NCI-H2081 treated with DMSO at 0.1 percent for 48 hours (cell line): ENCODE measurements around the gene C9orf153.
A peak's percentile ranks its signal among the peaks of the same experiment; 100 is the strongest.
"Not testable (repeated sequence)": the region's sequence is repeated elsewhere in the genome, so short reads cannot be mapped to it uniquely, and the experiment has no call there.

Experiments
- DNase-seq: peaks from one replicate; lab custom pipeline; 2025; lab: John Stamatoyannopoulos, UW

The C9orf153 gene

GRCh38 chr9:86259557-86259956 is at the start of gene C9orf153:
TSS of gene C9orf153 (minus strand) at chr9:86259657. CDS start at chr9:86229603, 30,054 bp downstream.
- no peak for DNase-seq

DNA sequence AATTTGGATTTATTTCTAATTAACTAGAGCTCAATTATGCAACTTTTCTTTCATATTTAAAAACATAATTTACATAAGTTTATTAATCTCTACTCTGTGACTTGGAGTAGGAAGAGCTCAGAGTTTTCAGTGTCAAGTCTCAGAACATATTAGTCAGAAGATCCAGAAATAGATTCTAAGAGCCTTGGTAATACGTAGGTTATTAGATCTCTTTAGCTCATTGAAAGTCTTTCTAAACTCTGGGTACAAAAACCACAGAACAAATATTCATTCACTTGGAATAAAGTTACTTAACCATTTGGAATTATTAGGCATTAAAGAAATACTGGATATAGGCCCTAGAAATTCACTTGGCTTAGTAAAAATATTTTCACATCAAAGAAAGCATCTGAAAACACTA is 49.2 kb upstream of the C9orf153 start:
- no peak for DNase-seq

DNA sequence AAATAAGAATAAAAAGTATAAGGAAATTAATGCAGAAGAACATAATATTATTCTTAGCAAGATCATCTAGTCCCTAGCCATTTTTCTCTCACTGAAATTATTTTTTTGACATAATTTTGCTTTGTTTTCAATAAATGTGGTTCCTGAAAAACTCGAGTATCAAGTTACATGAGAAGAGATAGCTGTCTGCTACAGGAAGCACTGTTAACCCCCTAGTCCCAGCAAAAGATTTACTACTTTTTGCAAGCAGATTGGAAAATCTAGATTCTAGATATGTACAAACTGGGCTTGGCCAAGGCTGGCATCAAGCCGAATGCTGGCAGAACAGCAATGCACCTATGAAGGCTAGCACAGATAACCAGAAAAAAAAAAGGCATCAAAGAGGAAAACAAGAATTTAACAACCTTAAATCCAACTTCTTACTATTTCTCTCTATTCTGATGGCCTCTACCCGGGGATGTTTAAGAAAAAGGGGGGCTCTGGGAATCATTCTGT is 44.8 kb upstream of the C9orf153 start:
- no peak for DNase-seq

DNA sequence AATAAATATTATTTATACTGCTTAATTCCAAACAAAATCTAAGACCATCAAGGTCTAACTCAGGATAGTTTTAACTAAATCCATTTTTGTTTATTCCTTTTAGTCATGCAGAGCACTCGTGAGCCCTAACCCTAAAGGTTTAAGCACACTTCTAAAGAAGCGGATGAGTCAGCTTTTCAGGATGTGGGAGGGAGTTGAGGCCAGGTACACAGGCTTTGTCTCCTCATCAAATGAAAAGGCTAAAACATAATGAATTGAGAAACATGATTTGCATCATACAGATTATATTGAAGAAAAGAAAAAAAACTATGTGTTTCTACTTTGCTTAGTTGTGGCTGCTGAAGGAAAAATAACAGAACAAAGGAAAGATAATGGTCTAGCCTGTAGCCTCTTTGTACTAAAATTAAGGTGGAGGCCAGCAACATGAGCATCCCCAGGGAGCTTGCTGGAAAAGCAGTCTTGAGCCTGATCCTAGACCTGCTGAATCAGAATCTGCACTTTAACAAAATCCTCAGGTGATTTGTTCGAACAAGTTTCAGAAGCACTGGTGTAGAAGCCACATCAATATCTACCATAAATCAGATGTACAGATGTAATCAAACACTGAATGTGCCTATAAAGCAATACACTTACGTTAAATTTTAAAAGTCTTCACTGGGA is 44.0 kb upstream of the C9orf153 start:
- DNase-seq: no peak

DNA sequence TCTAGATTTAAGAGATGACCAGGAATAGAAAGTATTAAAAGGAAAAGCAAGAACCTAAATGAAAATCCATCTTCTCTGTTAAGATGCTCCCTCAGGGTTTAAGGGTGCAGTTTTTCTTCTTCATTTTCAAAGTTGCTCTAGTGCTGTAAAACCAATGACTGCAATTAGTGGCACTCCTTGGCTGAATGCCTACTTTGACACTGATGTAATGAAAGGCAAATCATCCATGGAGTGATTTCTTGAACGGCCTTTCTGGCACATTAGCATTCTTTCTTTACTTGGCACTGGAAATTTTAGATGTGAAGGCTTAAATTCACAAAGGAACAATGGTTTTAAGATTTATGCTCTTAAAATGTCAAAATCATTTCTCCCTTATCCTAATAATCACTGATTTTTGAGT is 42.2 kb upstream of the C9orf153 start:
- no peak for DNase-seq

DNA sequence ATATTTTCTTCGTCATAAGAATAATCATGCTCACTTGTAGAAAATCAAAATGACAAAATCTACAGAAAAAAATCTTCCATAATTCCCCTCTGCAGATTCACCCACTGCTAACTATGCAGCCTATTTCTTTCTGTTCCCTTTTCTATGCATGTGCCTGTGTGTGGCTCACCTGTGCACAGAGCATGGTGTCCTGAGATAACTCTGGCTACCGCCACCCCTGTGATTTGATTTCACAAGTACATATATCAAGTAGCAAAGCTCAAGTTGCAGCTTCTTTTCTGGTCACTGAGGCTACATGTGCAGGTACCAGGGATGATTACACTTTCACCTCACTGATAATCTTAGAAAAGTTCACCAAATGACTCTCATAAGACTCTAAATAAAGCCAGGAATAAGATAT is 41.2 kb upstream of the C9orf153 start:
- DNase-seq: no peak

DNA sequence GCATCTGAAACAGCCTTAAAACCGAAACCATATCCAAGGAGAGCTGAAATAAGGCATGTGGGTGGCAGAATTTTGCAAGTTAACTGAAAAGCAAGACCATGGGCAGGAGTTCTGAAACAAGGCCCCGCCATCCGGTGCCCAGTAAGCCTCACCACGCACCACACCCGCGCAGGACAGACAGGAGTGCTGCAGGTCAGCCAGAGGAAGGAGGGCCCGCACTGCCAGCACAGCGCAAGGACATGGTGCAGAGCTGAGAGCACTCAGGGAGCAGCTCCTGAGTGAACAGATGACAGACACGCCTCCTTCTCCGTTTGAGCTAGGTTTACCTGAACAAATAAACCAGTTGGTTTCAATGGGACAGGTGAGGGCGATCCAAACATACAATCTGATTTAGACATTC is 39.4 kb upstream of the C9orf153 start:
- DNase-seq: no peak

- not testable (repeated sequence) for DNase-seq
These were observed 30.9 kb upstream of the C9orf153 start for GRCh38 chr9:86290341-86290740.

GRCh38 chr9:86288499-86289198 is 29.2 kb upstream of the C9orf153 start:
- DNase-seq: no peak

GRCh38 chr9:86287013-86287412 is 27.6 kb upstream of the C9orf153 start:
- DNase-seq: no peak

GRCh38 chr9:86286278-86286677 is 26.8 kb upstream of the C9orf153 start:
- DNase-seq: no peak

- DNase-seq: no peak
These were observed 25.8 kb upstream of the C9orf153 start for GRCh38 chr9:86285261-86285660.

- DNase-seq: no peak
These were observed 23.6 kb upstream of the C9orf153 start for GRCh38 chr9:86282979-86283535.

- DNase-seq: peak; percentile 66
These were observed 22.9 kb upstream of the C9orf153 start, which contains the start of gene ISCA1 for GRCh38 chr9:86282077-86282978. TSS of gene ISCA1 (minus strand) at chr9:86282538. CDS start at chr9:86282458, 80 bp downstream.

DNA sequence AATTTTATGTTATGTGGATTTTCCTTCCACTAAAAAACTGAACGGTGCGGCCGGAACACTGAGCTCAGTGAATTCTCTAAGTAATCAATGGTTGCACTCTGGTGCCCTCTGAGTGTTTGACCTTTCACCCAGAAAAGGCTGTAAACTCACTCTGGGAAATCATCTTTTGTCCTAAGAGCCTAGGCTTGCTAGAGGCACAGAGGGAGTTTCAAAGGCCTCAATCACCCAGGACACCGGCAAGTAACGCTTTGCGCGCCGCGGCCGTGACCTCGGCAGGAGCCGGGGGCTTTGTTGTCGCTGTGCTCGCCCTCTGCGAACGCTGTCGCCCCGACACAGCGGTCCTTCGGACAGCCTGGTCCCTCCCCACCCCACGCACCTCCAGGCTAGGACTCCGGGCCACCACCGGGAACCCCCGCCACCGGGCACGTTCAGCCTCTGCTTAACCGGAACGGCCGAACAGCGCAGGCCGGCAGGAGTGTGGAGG is 22.2 kb upstream of the C9orf153 start:
- DNase-seq: no peak

GRCh38 chr9:86280580-86280979 is 21.1 kb upstream of the C9orf153 start:
- DNase-seq: no peak

- no peak for DNase-seq
These were observed 20.4 kb upstream of the C9orf153 start for GRCh38 chr9:86279839-86280238.

DNA sequence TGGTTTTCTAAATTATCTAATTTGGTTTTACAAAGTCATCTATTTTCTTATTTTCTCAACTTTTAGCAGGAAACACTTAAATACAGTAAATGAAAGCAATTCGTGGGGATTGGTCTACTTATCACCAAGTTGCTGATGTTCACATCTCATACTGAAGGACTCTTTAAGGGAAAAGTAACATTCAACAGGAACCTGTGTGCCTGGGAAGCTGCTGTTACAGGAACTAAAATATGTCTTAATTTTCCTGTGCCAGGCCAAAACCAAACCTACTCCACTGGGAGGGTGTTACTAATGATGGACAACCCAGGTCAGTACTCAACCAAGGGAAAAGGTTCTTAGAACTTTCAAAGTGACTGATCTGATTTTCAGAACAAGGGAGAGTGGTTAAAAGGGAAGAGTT is 17.6 kb upstream of the C9orf153 start:
- no peak for DNase-seq

DNA sequence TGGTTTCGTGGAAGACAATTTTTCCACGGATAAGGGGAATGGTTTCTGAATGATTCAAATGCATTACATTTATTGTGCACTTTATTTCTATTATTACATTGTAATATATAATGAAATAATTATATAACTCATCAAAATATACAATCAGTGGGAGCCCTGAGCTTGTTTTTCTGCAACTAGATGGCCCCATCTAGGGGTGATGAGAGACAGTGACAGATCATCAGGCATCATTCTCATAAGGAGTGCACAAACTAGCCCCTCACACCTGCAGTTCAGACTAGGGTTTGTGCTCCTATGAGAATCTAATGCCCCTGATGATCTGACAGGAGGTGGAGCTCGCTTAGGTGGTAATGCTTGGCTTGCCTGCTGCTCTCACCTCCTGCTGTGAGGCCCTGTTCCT is 16.5 kb upstream of the C9orf153 start:
- no peak for DNase-seq

GRCh38 chr9:86274821-86275643 is 15.6 kb upstream of the C9orf153 start:
- no peak for DNase-seq

DNA sequence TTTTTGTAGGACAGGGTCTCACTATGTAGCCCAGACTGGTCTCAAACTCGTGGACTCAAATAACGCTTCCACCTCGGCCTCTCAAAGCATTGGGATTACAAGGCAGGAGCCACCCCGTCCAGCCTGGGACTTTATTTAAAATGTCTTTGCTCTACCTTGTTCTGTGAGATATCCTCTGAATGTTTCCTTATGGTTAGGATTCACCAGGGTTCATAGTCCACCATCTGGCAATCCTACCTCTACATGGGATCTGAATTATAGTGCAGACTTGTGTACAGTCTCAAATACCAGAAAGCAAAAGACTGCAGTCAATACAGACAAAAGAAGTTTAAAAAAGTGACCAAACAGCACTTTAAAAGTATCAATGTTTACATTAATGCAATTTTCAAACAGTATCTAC is 12.8 kb upstream of the C9orf153 start:
- no peak for DNase-seq
